NB4 (cell line): ENCODE results near the gene SCFD2.

Experiments used
- CTCF ChIP-seq: IDR thresholded peaks from one replicate; pipeline ENCODE4 v1.5.1; 2012; ENCODE audit warnings: low read depth, low read length
- POLR2A ChIP-seq: IDR thresholded peaks from 2 replicates; pipeline ENCODE4 v1.6.1; 2011; ENCODE audit warnings: mild to moderate bottlenecking; ENCODE audit not compliant: insufficient read length; ENCODE audit errors: extremely low read depth

GRCh38 chr4:52957220-52957686 lies 408.6 kb downstream of the SCFD2 start:
- TF ChIP-seq CTCF: no peak
- no peak for TF ChIP-seq POLR2A
